Forelimb muscle (tissue), 1 donor: ENCODE results near the gene LHCGR. TPM values are rescaled to one million over a fixed set of nuclear protein-coding genes. Genes with fewer than 3 reads are reported as not detected.
"Not testable (repeated sequence)": the region's sequence is repeated elsewhere in the genome, so short reads cannot be mapped to it uniquely, and the experiment has no call there.

ENCODE experiments used
- DNase-seq: peaks from one replicate; pipeline ENCODE4 v3.0.0-alpha.2; 2013; ENCODE audit warnings: low read depth
- polyA plus RNA-seq: library from polyadenylated mRNA; unstranded; fragments of 120-200 nt; gene quantifications from one replicate; pipeline ENCODE4 v1.2.1, GENCODE V29; 2013; ENCODE audit not compliant: insufficient read length

Gene LHCGR
- polyA plus RNA-seq, 1 donor: 0.15 TPM

GRCh38 chr2:48709096-48710034 is 46.2 kb downstream of the LHCGR start:
- no peak for DNase-seq

GRCh38 chr2:48707466-48707865 is 48.1 kb downstream of the LHCGR start:
- DNase-seq: no peak

GRCh38 chr2:48703621-48704020 is 51.9 kb downstream of the LHCGR start:
- DNase-seq: not testable (repeated sequence)

- DNase-seq: no peak
These were observed 56.1 kb downstream of the LHCGR start for GRCh38 chr2:48699348-48699930.

- DNase-seq: no peak
These were observed 58.6 kb downstream of the LHCGR start for GRCh38 chr2:48696881-48697280.

GRCh38 chr2:48695991-48696390 is 59.5 kb downstream of the LHCGR start:
- no peak for DNase-seq

- DNase-seq: no peak
These were observed 61.4 kb downstream of the LHCGR start for GRCh38 chr2:48694149-48694548.

GRCh38 chr2:48693645-48694044 is 61.9 kb downstream of the LHCGR start:
- no peak for DNase-seq

- DNase-seq: no peak
These were observed 62.5 kb downstream of the LHCGR start for GRCh38 chr2:48693066-48693465.

- DNase-seq: no peak
These were observed 63.4 kb downstream of the LHCGR start for GRCh38 chr2:48691935-48692691.

GRCh38 chr2:48685126-48685525 is 70.4 kb downstream of the LHCGR start:
- DNase-seq: no peak

GRCh38 chr2:48677450-48677849 is 78.1 kb downstream of the LHCGR start:
- DNase-seq: no peak

- no peak for DNase-seq
These were observed 80.6 kb downstream of the LHCGR start for GRCh38 chr2:48674933-48675332.

GRCh38 chr2:48673581-48673980 is 81.9 kb downstream of the LHCGR start:
- DNase-seq: no peak

GRCh38 chr2:48668992-48669391 is 86.5 kb downstream of the LHCGR start:
- no peak for DNase-seq

GRCh38 chr2:48651158-48651790 is 104.2 kb downstream of the LHCGR start:
- peak; percentile 46 for DNase-seq

GRCh38 chr2:48638261-48638660 is 117.3 kb downstream of the LHCGR start:
- no peak for DNase-seq

Other genes starting within 250 kb of the LHCGR start
- 8.1 TPM for gene STON1, start 225.6 kb downstream of the LHCGR start, polyA plus RNA-seq
- gene GTF2A1L, start 137.9 kb downstream of the LHCGR start, polyA plus RNA-seq: 0.85 TPM